Measurements from ENCODE around the gene DMC1.
"Not testable (repeated sequence)": the region's sequence is repeated elsewhere in the genome, so short reads cannot be mapped to it uniquely, and the experiment has no call there.

DMC1 gene, protein sequence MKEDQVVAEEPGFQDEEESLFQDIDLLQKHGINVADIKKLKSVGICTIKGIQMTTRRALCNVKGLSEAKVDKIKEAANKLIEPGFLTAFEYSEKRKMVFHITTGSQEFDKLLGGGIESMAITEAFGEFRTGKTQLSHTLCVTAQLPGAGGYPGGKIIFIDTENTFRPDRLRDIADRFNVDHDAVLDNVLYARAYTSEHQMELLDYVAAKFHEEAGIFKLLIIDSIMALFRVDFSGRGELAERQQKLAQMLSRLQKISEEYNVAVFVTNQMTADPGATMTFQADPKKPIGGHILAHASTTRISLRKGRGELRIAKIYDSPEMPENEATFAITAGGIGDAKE

DNA sequence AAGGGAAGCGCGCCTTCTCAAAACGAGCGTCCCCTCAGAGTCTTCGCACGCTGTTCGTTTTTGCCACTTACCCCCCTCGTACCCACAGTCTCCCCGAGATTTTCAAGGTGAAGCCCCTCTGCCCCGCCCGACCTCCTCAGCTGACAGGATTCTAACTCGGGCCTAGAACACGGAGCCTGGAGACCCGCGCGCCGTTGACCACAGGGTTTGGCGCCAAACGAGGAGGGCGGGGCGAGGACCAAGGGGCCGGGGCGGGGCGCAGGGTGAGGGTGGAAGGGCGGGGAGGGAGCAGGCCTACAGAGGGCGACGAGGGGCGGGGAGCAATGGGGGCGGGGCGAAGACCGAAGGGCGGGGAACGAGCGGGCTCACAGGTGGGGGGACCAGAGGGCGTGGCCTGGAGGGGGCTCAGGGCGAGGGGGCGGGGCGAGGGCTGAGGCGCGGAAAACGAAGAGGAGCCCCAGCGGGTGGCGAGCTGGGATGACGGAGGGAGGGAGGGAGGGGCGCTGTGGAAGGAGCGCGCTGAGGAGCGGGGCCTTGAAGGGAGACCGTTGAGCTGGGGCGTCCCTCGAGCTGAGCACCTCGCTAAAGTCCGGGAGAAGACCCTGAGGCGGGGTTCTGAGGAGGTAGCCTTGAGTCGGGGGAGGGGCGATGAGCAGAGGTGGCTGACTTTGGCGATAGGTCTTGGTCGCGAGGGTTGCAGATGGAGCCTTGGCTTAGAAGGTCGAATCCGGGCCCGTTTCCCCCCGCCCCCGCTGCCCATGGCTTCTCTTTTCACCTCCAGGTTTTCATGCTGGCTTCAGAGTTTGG lies at the start of gene DMC1:
Gene DMC1, minus strand, starts transcription at position 212 of the 807 bp plus-strand sequence. CDS start 1,927 bp downstream, outside the sequence.
- peak; percentile 76 for DNase-seq (ENCODE audit: low spot score)

DNA sequence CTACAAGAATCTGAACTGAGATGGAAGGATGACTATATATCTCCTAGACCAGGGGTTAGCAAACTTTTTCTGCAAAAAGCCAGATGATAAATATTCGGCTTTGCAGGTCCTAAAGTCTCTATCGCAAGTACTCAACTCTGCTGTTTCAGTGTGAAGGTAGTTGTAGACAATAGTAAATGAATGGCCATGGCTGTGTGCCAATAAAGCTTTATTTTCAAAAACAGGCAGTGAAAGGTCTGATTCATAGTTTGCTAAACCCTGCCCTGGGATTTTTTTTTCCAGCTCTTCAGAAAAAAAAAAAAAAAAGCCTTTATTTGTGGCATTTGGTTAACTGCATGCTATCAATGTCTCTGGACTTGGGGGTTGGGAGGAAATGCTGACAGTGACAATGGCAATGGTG lies 48.7 kb upstream of the DMC1 start:
- DNase-seq (ENCODE audit: low spot score) = no peak

DNA sequence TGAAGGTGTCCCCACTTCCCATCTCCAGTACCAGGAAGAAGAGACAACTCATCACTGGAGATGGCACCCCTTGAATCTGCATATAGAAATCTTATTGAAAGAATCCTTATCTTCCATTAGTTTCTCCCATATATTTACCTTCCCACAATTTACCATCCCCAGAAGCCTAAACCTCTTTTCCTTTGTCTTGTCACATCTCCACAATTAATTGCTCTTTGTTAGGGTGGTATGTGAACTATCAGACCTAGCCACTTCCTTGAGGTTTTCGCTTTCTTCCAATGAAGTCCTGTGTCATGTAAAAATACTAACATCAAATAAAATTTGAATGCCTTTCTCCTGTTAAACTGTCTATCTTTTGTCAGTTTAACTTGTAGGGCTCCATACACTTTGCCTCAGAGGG lies 48.3 kb upstream of the DMC1 start:
- no peak for DNase-seq (ENCODE audit: low spot score)

DNA sequence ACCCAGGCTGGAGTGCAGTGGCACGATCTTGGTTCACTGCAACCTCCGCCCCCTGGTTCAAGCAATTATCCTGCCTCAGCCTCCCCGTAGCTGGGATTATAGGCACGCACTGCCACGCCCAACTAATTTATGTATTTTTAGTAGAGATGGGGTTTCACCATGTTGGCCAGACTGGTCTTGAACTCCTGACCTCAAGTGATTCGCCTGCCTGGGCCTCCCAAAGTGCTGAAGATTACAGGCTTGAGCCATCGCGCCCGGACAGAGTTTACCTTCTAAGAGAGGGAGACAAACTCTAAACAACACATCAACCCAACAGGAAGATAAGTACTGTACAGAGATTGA lies 45.1 kb upstream of the DMC1 start:
- not testable (repeated sequence) for DNase-seq (ENCODE audit: low spot score)

DNA sequence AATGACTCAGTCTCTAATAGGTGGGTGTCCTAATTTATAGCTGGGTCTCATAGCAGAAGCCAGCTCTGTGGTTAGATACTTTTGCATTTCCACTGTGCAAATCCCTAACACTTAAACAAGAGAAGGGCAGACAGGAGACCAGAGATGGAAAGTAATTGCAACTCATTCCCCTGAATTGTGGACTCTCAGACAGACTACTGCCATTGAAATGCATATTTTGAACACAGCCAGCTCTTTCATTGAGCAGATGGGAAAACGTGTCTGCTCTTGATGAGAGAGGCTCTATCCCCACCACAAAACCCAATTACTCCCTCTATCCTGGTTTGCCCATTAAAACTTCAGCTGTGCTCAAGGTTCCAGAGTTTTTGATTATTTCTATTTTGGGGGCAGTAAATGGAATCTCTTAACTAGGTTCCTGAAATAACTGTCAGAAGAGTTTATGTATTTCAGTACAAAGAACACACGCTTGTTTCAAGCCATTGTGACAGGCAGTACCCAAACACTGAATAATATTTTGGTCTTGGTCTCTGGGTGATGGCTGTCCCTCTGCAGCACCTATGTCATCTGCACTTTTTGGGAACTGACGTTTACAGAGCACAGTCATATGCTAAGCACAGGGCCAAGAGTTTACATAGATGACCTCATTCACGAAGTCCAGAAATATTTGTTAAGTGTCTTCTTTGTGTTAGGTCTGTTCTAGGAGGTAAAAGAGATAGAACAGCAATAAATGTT lies 44.5 kb upstream of the DMC1 start:
- no peak for DNase-seq (ENCODE audit: low spot score)

DNA sequence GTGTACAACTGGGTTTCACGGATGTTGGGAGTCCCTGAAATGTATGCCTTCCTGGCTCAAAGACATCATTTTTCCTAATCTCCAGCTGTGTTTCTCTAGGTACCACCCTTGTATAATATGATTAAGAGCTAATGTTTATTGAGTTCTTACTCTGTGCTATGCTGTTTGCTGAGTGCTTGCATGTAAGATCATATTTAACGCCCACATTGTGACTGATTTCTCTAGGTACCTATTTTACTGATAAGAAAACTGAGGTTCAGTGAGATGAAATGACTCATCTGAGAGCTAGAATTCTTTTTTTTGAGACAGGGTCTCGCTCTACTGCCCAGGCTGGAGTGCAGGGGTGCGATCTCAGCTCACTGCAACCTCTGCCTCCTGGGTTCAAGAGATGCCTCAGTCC lies 43.6 kb upstream of the DMC1 start:
- DNase-seq (ENCODE audit: low spot score) = no peak

DNA sequence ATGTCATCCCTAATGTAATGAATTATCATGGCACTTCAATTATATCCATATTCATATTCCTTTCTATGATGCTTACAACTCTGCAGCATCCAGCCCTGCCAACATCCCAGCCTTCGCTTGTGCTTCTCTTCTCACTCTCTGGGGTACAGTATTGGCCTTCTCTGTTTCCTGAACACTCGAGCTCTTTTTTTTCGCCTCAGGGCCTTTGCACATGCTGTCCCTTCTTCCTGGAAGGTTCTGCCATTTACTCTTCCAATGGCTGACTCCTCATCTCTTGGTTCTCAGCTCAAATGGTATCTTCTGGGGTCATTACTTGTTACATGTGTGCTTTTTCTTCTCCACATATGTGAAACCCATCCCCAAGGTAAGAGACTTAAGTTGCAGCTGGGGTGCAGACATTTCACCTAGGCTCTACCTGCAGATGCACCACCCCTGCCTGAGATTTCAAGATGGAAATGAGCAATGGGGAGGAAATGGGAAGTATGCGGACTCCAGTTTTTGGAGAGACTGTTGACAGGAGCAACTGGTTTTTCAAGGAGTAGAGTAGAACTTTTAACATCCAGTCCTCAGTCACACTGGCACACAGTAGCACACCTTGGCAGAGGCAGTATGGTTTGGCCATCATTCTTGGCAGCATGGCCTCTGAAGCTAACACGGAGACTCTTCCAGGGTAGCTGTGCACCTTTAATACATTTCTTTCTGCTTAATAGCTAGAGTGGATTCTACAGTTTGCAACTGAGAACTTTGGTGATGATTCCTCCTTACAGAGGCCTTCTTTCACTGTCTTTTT lies 42.4 kb upstream of the DMC1 start:
- DNase-seq (ENCODE audit: low spot score) = no peak

DNA sequence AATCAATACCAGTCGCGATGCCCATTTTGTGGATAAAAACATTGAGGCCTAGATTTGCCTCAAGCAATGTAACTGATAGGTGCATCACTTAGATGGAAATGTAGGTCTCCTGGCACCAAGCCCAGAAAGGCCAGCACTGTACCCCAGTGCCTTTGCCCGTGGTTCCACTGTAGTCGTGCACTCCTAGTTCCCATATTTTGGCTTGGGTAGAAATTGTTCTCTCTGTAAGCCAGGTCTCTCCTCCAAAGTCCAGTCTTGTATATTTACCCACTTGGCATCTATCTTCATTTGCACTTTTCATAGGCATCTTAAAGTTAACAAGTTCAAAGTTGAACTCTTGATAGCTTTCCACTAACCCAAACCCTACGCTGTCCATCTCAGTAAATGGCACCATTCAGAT lies 41.6 kb upstream of the DMC1 start:
- no peak for DNase-seq (ENCODE audit: low spot score)

DNA sequence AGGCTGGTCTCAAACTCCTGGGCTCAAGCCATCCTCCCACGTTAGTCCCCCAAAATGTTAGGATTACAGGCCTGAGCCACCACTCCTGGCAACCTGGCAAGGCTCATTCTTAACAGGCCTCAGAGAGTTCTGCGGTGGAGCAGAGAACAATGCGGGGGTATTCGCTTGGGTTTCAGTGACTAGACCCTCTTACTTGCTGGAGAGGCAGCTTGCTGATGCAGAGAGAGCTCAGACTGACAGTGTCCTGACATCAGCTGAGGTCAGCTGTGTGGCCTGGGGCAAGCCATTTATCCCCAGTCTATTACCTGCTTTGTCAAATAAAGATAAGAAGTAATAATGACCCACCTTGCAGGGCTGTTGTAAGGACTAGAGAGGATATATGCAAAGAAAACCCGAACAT lies 40.3 kb upstream of the DMC1 start:
- no peak for DNase-seq (ENCODE audit: low spot score)

DNA sequence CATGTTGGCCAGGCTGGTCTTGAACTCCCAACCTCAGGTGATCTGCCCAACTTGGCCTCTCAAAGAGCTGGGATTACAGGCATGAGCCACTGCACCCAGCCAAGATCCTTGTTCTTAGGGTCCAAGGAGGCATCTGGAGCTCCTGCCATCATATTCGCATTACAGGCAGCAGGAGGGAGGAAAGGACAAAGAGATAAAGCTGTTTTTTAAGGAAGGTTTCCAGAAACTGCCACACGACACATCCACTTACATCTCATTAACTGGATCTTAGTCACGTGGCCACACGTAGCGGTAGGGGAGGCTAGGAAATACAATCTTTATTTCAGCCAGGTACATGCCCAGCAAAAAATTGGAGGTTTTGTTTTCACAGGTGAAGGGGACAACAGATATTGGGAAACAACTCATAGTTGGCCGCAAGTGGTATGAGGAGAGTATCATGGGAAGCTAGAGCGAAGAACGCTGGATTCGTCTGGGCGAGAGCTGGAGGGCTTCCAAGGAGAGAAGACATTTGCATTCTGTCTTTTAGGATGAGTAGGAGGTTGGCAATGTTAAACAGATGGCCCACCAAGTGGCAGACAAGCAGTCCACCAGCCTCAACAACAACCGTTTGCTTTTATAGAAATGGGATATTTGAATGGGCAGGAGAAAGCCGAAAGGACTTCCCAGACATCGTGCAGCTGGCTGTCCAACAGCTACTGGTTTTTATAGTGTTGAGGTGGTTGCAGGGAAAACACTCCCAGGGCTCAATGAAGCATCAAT lies 39.2 kb upstream of the DMC1 start:
- no peak for DNase-seq (ENCODE audit: low spot score)

DNA sequence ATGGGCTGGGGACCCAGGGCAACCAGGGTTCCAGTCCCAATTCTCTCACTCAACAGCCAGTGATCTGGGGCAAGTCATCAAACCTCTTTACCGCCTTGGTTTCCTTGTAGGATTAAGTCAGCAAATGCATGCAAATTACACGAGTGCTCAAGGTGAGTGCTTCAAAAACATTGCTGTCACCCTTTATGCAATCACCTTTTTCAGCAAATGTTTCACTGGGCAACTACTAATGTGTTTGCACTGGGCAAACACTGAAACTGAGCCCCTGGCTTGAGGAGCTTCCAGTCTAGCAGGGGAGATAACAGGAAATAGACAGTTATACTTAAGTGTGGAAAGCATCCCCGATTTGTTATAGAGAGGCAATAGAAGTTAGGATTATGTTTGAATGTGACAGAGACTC lies 37.7 kb upstream of the DMC1 start:
- no peak for DNase-seq (ENCODE audit: low spot score)

DNA sequence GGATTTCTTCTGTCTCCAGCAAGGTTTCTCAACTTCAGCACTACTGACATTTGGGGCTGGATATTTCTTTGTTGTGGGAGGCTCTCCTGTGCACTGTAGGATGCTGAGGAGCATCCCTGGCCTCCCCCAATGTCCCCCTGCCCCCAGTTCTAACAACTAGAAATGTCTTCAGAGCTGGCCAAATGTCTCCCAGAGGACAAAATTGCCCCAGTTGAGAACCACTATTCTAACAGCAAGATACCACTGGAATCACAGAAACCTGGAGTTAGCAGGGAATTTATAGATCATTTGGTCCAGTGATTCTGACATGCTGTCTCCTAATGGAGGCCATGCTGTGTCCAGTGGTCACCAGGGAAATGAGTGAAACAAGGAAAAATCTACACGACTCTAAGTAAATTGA lies 32.2 kb upstream of the DMC1 start:
- DNase-seq (ENCODE audit: low spot score) = no peak

DNA sequence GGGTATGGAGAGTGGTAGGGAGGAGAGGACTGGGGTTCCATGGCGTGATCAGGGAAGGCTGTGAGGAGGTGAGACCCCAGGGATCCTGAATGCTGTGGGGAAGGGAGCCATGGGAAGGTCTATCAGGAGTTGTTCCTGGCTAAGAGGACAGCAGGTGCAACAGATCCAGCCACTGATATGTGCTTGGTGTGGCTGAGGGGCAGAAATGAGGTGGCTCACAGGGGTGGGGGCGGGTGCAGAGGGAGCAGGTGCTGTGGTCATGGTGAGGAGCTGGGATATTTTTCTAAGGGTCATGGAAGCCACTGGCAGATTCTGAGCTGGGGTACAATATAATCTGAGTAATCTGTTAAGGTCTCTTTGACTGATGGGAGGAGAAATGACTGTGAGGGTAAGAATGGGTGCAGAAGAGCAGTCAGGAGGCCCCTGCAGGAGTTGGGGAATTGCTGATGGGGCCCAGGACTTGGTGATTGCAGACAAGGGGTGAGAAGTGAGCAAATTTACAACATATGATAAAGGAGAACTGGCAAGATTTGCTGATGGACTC lies 31.3 kb upstream of the DMC1 start:
- DNase-seq (ENCODE audit: low spot score) = no peak

DNA sequence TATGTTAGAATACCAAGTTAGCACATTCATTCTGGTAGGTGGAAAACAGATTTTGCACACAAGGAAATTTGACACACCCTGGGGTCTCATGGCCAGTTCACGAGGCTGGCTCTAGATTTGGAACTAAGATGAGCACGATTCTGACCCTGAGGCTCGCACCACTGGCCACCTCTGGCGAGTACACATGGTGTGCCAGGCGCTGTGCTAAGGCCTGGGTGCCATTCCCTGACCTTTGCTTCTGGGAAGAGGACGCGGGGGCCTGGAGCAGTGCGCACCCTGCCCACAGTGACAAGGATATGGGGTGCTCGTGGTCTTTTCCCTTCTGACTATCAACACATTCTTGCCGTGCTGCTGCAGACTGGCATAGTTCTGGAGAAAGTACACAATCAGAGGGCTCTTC lies 29.5 kb upstream of the DMC1 start:
- no peak for DNase-seq (ENCODE audit: low spot score)

DNA sequence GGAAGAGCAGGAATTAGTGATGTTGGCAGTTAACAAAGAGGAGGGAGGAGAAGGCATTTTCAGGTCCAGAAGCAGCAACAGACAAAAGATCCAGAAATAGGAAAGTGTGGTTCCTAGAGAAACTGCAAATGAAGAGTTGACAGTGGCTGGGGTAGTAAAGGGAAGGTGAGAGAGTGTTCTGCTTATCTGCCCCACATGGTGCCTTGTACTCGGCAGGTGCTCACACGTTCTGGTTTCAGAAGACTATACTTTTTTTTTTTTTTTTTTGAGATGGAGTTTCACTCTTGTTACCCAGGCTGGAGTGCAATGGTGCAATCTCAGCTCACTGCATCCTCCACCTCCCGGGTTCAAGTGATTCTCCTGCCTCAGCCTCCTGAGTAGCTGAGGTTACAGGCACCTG lies 12.9 kb upstream of the DMC1 start:
- not testable (repeated sequence) for DNase-seq (ENCODE audit: low spot score)

DNA sequence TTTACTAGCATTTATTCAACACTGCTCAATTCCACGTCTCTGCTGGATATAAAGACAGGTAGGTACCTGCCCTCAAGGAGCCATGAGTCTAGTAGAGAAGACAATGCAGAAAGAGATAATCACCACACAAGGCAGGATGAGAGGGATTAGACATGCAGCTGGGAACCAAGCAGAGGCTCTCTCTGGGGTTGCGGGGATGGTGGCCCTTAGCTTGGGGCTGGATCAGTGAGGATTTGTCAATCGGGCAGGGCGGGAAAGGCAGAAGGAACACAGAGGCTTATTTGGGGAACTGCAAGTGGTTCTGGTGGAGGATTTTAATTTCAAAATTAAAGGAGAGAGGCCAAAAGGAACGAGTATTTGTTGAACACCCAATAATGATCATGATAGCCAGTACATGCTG lies 8.5 kb upstream of the DMC1 start:
- DNase-seq (ENCODE audit: low spot score) = no peak

DNA sequence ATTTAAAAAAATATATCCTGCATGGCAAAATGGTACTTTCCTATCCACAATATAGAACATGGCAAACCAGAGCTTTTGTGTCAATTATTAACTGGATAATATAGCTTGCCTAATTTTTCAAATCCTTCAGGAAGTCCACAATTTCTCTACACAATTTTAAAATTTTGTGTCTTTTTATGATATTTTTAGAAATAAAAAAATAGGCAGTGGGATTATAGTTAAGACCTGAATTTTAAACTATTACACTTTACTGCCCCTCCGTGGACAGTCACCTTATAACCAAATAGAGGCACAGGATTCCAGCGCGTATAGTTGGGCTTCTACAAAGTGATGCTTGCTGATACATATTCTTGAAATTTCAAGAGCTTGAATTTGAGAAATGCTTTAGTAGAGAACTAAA lies 2.1 kb upstream of the DMC1 start:
- DNase-seq (ENCODE audit: low spot score) = peak; percentile 55

DNA sequence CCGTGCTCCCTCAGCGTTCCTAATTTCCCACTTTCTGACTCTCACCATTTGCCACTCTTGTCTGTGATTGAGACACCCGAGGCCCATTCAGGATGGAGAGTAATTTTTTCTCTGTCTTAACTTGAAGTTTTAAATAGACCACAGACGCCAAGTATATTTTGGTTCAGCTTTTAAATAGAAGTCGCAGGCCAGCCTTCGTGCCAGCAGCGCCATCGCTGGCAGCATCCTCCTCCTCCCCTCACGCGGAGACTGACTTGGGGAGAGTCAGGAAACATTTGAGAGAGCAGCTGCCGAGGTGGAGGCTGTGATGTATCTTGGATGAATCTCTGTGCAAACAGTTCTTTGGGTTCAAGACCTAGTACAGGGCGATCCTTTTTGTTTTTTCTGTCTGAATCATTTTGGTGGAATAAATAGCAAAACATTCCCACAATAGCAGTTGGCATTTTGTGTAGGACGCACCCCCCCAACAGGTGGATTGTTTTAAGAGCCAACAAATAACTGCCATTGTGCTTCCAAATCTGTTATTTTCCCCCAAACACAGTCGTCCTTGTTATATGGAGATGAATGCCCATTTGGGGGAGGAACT lies 889 bp upstream of the DMC1 start:
- no peak for DNase-seq (ENCODE audit: low spot score)

DNA sequence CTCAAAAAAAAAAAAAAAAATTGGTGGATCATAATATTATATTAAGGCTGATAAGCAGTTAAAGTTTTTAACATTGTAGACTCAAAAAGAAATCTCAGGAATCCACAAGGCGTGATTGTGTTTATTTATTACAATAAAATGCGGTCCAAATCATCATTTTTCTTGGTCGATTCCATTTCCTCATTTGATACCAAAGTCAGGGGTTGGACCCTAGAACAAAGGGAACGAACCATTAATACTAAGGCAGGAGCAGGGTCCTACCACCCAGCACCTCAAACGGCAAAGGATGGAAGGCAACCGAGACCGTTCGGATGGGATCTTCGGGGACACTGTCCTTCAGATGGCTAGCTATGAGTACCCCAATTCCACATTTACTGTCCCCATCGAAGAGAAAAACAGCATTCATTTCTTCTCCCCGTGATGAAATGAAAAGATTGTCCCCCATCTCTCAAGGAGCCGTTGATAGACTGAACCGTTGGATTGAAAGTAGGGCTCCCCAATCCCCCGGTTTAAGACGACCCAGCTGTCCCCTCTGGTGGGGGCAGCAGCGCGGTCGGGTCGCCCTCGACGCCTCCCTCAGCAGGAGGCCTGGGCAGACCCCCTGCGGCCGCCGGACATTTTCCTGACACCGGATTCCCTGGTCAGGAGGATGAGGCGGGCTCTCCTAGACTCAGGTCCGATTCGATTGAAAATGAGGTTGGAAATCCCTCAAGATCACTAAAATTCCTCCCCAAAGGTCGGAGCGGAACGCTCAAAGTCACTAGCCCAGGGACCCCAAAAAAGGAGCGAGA lies 607 bp downstream of the DMC1 start:
- DNase-seq (ENCODE audit: low spot score) = no peak
